ENCODE measurements around the gene CXorf49.
"Not testable (repeated sequence)": the region's sequence is repeated elsewhere in the genome, so short reads cannot be mapped to it uniquely, and the experiment has no call there.

CXorf49 gene

GRCh38 chrX:71679575-71680207, 38.4 kb downstream of the CXorf49 start:
- no peak overlapping the region for H3K4me3 ChIP-seq (ENCODE audit: low read depth, low read length)
- TF ChIP-seq CTCF (IDR thresholded peaks at IDR 0.05; ENCODE audit: borderline replicate concordance, insufficient read depth, low read depth, low read length), result no peak

- H3K4me3 ChIP-seq (ENCODE audit: low read depth, low read length), result not testable (repeated sequence)
Observed at GRCh38 chrX:71677195-71677594, 40.9 kb downstream of the CXorf49 start.

- not testable (repeated sequence) for H3K4me3 ChIP-seq (ENCODE audit: low read depth, low read length)
Observed at GRCh38 chrX:71676068-71676795, 41.9 kb downstream of the CXorf49 start.

- H3K4me3 ChIP-seq (ENCODE audit: low read depth, low read length), result not testable (repeated sequence)
Observed at GRCh38 chrX:71675636-71676035, 42.4 kb downstream of the CXorf49 start.

GRCh38 chrX:71671938-71672337, 46.1 kb downstream of the CXorf49 start:
- no peak overlapping the region for H3K4me3 ChIP-seq (ENCODE audit: low read depth, low read length)
- no peak for TF ChIP-seq CTCF (IDR thresholded peaks at IDR 0.05; ENCODE audit: borderline replicate concordance, insufficient read depth, low read depth, low read length)

- TF ChIP-seq CTCF (IDR thresholded peaks at IDR 0.05; ENCODE audit: borderline replicate concordance, insufficient read depth, low read depth, low read length), result no peak
- no peak overlapping the region for H3K4me3 ChIP-seq (ENCODE audit: low read depth, low read length)
Observed at GRCh38 chrX:71671043-71671780, 46.9 kb downstream of the CXorf49 start.

GRCh38 chrX:71669947-71670346, 48.1 kb downstream of the CXorf49 start:
- not testable (repeated sequence) for H3K4me3 ChIP-seq (ENCODE audit: low read depth, low read length)
- peak; percentile 52 for TF ChIP-seq CTCF (IDR thresholded peaks at IDR 0.05; ENCODE audit: borderline replicate concordance, insufficient read depth, low read depth, low read length)

- no peak overlapping the region for H3K4me3 ChIP-seq (ENCODE audit: low read depth, low read length)
- TF ChIP-seq CTCF (IDR thresholded peaks at IDR 0.05; ENCODE audit: borderline replicate concordance, insufficient read depth, low read depth, low read length), result no peak
Observed at GRCh38 chrX:71669492-71669891, 48.6 kb downstream of the CXorf49 start.
